Right renal cortex interstitium (tissue), 3 donors: ENCODE measurements around the gene MSH4. TPM values are rescaled to one million over a fixed set of nuclear protein-coding genes. Genes with fewer than 3 reads are reported as not detected.
"Not testable (repeated sequence)": the region's sequence is repeated elsewhere in the genome, so short reads cannot be mapped to it uniquely, and the experiment has no call there.

Source experiments
- DNase-seq, 3 donors: peaks; one replicate each; pipeline ENCODE4 v3.0.0-alpha.2; 2013; ENCODE audit warnings: low read depth in 3 of 3, low spot score in 2 of 3
- polyA plus RNA-seq, 3 donors: library from polyadenylated mRNA; unstranded; fragments of 120-200 nt; gene quantifications; one replicate each; pipeline ENCODE4 v1.2.1, GENCODE V29; 2013; ENCODE audit not compliant: insufficient read length in 3 of 3

The MSH4 gene
- under 1 TPM; 0.22 to 0.43 (median 0.25) TPM for polyA plus RNA-seq

DNA sequence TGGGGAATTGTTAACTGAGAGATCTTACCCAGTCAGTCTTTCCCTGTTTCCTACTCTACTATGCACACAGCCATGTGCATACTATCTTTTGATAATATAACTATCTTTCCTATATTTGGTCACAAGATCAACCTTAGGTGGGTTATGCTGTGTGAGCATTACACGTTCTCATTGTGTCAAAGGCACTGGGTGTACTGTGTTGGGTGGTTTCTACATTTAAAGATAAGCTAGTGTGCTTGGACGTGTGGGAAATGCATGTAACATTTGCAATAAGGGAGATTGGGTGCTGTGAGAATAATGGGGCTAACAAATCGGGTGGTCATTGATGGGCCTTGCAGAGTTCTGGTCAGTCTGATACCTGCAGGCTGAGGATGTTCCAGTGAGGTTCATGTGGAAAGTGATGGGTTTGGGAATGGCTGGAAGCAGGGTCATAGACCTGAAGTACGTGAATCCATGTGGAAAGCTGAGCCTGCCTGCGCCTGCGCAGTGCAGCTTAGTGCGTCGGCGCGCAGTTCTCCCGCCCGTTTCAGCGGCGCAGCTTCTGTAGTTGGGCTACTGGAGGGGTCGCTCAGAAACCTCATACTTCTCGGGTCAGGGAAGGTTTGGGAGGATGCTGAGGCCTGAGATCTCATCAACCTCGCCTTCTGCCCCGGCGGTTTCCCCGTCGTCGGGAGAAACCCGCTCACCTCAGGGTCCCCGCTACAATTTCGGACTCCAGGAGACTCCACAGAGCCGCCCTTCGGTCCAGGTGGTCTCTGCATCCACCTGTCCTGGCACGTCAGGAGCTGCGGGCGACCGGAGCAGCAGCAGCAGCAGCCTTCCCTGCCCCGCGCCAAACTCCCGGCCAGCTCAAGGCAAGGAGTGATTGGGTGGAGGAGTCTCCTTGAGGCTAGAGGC, at the start of gene MSH4:
Gene MSH4 (plus strand): TSS at position 507 of the 897 bp plus-strand sequence. CDS start 104 bp downstream, at position 611.
- DNase-seq = no peak

DNA sequence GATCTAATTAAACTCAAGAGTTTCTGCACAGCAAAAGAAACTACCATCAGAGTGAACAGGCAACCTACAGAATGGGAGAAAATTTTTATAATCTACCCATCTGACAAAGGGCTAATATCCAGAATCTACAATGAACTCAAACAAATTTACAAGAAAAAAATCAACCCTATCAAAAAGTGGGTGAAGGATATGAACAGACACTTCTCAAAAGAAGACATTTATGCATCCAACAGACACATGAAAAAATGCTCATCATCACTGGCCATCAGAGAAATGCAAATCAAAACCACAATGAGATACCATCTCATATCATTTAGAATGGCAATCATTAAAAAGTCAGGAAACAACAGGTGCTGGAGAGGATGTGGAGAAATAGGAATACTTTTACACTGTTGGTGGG, 39.5 kb upstream of the MSH4 start:
- DNase-seq = not testable (repeated sequence)

DNA sequence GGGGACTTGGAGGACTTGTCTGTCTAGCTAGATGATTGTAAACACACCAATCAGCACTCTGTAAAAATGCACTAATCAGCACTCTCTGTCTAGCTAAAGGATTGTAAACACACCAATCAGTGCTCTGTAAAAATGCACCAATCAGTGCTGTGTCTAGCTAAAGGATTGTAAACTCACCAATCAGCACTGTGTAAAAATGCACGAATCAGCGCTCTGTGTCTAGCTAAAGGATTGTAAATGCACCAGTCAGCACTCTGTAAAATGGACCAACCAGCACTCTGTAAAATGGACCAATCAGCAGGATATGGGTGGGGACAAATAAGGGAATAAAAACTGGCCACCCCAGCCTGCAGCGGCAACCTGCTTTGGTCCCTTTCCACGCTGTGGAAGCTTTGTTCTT, 38.1 kb upstream of the MSH4 start:
- DNase-seq = not testable (repeated sequence)

DNA sequence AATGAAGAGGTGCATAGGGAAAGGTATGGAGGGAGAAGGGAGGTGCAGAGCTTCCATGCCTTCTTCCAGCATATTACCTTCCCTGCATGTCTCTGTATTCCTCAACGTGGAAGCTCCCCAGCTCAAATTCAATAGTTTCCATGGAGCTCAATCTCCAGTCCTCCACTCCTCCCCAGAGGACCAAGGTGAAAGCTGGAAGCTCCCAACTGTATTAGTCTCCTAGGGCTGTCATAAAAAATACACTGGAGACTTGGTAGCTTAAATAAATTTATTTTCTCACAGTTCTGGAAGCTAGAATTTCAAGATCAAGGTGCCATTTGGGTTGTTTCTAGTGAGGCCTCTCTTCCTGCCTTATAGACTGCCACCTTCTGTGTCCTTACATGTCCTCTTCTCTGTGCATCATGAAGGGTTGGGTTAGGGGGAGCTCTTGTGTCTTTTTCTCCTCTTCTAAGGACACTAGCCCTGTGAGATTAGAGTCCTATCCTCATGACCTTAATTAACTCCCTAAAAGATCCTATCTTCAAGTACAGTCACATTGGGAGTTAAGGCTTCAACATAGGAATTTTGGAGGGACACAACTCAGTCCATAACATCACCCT, 32.5 kb upstream of the MSH4 start:
- no peak for DNase-seq

DNA sequence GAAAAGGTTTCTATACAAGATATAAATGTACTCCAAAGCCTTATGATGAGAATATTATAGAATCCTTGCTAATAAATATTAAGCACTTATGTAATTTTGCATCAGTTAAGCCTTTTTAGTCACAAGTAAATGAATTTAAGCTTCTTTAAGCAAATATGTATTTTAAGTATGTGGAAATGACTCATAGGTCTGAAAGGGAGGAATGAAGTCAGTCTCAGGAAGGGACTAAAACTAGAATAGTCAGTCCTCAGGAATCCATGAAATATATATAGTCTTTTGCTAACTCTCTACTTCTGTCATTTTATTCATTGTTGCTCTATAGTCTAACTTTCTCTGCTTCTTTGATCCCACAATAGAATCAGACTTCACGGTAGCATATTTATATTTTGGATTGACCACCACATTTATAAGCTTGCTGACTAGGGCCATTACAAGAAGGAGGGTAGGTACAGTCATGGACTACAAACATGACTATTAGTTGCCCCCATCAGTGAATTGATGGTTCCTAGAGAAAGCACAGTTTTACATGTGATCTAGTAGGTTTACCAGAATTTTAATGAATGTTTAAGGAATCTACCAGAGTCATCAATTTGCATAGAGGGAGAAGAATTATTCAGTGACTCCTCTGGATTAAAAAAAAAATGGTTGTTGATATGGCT, 30.9 kb upstream of the MSH4 start:
- DNase-seq = no peak

DNA sequence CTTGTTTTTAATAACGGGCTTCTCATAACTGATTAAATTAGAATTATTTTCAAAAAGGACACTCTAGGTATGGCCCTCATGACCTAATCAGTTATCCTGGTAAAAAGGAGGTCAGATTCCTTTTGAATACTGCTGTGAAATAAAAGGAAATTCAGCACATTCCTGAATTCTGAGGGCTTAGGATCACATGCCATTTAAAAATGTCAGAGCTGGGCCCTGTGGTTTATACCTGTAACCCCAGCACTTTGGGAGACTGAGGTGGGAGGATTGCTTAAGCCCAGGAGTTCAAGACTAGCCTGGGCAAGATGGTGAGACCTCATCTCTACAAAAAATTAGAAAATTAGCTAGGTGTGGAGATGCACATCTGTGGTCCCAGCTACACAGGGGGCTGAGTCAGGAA, 28.7 kb upstream of the MSH4 start:
- DNase-seq = no peak

DNA sequence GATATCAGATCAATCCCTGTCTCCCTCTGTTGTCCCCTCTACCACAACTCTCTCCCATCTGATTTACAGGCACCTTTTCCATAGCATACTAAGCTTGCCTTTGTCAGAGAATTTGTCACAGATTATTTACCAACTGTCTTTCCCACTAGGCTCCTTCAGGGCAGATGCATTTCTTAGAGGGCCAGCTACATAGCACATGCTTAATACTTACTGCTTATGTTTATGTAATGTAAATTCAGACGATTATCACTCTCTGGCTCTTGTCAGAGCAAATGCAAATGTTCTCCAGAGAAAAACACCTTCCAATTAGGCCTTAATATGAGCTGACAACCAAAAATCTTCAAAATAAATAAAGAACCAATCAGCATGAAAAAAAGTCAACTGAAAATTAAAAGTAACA, 25.9 kb upstream of the MSH4 start:
- no peak for DNase-seq

DNA sequence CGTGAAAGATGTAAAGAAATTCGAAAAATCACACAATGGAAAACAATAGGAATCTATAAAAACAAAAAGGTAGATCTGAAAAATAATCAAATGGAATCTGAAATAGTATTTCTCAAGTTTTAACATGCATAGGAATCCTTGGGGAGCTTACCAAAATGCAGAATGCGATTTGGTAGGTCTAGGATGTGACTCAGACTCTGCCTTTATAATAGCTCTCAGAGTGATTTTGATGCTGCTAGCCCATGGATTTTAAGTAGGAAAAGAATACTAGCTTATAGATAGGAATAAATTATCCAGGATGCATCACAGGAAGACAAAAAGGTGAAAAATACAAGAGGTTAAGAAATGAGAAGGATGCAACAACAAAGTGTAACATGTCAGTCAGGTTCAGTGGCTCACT, 24.7 kb upstream of the MSH4 start:
- no peak for DNase-seq

DNA sequence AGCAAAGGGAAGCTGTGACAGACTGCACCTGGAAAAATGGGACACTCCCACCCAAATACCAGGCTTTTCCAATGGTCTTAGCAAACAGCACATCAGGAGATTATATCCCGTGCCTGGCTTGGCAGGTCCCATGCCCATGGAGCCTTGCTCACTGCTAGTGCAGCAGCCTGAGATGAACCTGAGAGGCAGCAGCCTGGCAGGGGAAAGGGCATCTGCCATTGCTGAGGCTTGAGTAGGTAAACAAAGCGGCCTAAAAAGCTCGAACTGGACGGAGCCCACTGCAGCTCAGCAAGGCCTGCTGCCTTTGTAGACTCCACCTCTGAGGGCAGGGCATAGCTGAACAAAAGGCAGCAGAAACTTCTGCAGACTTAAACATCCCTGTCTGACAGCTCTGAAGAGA, 18.9 kb upstream of the MSH4 start:
- not testable (repeated sequence) for DNase-seq

DNA sequence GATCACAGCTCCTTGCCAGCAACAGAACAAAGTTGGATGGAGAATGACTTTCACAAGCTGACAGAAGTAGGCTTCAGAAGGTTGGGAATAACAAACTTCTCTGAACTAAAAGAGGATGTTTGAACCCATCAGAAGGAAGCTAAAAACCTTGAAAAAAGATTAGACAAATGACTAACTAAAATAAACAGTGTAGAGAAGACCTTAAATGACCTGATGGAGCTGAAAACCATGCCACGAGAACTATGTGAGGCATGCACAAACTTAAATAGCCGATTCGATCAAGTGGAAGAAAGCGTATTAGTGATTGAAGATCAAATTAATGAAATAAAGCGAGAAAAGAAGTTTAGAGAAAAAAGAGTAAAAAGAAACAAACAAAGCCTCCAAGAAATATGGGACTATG, 18.0 kb upstream of the MSH4 start:
- DNase-seq = not testable (repeated sequence)

DNA sequence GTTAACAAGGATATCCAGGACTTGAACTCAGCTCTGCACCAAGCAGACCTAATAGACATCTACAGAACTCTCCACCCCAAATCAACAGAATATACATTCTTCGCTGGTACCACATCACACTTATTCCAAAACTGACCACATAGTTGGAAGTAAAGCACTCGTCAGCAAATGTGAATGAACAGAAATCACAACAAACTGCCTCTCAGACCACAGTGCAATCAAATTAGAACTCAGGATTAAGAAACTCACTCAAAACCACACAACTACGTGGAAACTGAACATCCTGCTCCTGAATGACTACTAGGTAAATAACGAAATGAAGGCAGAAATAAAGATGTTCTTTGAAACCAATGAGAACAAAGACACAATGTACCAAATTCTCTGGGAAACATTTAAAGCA, 16.5 kb upstream of the MSH4 start:
- not testable (repeated sequence) for DNase-seq

DNA sequence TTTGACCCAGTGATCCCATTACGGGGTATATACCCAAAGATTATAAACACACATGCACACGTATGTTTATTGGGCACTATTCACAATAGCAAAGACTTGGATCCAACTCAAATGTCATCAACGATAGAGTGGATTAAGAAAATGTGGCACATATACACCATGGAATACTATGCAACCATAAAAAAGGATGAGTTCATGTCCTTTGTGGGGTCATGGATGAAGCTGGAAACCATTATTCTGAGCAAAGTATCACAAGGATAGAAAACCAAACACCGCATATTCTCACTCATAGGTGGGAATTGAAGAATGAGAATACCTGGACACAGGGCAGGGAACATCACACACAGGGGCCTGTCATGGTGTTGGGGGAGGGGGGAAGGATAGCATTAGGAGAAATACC, 12.8 kb upstream of the MSH4 start:
- DNase-seq = not testable (repeated sequence)

DNA sequence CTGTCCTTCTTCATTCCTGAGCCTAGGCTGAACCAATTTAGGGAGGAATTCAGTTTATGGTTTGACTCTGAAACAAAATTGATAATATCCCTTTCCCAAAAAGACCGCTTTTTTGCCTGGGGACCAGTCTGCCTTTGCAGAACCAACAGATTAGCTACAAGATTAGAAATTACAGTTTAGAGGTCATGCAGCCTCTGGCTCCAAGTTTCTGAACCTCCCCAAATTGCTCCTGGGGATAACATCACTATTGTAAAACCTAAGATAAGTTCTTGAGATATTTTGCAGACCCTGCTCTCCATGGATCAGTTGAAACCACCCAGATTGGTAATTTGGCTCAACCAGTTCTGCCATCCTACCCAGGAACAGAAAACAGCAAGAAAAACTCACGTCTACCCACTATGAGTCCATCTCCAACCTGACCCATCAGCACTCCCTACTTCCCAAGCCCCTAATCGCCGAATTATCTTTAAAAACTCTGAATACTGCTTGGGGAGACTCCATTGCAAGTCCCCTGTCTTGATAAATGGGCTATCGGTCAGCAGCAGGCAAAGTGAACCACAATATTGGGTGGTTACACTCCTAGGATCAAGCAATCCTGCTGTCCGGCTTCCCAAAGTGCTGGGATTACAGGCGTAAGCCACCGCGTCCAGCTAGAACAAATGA, 11.2 kb upstream of the MSH4 start:
- no peak for DNase-seq

DNA sequence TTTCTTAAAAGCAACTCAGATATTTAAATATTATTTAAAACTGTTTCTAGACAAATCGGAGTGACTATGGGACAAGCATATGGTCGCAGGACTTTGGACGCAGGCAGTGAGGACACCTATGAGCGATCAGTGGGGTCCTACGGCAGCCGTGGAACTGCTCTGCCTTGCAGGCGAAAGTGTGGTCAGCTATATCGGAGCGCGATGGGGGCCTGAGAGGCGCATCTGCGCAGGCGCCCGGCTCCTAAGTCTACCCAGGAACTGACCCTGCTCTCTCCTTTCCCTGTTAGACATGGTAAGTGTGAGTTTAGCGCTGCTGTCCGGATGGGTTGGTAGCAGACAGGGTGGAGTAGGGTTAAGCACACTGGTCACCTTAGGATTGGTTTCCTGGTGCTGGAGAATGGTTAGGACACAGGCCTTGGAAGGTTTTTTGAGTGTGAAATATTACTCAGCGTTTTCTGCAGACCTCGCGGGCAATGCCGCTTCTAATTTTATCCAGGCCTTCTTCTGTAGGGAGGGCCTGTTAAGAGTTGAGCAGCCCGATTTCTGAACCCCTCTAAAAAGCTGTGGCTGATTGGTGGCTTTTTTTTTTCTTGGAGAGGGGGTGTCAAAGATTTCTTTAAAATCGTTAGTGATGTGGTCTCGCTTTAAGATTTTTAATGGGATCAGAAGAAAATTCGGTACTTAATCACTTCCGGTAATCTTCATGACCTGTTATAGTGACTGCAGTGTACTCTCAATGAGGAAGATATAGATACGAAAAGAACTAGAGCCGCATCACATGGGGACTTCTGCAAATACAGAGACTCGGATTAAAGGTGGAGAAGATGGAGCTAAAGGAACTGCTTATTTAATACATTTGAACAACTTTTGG, 10.5 kb upstream of the MSH4 start, which contains the start of gene RABGGTB:
Gene RABGGTB (plus strand): TSS at position 274 of the 871 bp plus-strand sequence. CDS start 16 bp downstream, at position 290.
- DNase-seq = peak; percentile 92 to 94 (median 93)

DNA sequence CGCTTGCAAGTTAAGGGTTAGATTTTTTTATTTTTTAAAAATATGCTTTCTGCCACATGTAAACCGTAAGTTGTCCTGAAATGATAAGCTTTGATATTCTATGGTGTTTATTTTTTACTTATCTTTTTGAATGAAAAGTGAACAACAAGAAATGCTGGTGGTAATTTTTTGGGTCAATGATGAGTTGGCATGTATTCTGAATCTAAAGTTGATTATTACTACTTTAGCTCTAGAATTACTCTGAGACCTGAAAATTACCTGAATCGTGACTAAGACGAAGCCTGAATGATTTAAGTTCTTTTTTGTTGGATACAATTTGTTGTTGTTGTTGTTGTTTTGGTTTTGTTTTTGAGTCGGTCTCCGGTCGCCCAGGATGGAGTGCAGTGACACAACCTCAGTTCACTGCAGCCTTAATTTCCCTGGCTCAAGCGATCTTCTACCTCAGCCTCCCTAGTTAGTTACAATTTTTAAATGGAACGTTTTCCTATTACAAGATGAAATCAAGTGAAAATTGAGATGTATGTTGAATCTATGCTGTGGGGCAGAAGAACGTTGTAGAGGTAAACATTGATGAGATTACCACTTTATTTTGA, 9.7 kb upstream of the MSH4 start:
- no peak for DNase-seq

DNA sequence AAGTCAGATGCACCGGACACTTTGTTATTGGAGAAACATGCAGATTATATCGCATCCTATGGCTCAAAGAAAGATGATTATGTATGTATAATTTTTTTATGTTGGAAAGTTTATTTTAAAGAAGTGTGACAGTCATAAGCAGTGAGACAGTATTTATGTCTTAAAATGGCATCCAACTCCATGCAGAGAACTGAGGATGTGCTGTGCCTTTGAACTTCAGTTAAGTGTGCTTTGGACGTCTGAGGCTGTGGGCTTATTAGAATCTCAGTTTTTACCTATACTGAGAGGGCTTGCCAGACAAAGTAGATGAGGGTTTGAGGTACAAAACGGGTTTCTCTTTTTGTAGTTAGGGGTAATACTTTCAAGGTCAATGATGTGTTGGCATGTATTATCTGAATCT, 9.2 kb upstream of the MSH4 start:
- no peak for DNase-seq

DNA sequence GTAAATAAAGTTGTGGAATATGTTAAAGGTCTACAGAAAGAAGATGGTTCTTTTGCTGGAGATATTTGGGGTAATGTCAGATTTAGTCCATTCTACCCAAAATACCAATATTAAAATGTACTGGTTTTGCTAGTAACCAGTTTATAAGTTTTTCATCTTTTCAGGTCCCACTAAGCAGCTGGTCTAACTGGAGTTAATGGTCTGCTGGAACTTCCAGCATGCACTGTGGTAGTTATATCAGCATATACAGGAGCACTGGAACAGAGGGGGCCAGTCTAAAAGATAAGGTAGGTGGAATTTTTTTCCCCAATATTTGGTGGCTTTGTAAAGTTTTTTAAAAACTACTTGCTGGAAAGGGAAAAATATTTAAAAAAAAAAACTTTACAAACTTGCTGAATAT, 6.7 kb upstream of the MSH4 start:
- no peak for DNase-seq

DNA sequence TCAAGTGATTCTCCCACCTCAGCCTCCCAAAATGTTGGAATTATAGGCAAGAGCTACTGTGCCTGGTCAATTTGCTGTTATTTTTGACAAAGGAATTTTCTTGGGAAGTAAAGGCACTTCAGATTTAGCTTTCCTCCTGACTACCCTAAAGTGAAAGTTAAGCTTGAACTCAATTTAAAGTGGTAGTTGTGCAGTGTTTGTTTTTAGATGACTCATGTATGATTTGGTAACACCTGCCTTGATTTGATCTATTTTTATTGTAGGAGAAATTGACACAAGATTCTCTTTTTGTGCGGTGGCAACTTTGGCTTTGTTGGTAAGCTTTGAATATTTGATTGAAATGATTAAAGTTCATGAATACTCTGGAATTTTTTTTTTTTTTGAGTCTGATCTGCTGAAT, 5.7 kb upstream of the MSH4 start:
- DNase-seq = no peak

DNA sequence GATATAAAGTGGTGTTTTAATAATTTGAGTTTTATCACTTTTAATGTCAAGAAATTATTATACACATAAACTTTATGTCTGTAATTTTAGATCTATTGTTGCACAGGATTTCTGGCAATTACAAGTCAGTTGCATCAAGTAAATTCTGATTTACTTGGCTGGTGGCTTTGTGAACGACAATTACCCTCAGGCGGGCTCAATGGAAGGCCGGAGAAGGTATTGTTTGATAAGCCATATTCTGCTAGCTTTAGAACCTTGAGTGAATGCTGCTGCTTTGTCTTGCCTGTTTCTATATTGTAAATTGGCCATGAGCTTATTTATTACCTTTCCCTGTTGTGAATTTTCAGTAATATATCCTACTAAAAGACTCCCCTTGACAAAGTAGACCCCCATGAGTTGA, 4.6 kb upstream of the MSH4 start:
- DNase-seq = no peak

DNA sequence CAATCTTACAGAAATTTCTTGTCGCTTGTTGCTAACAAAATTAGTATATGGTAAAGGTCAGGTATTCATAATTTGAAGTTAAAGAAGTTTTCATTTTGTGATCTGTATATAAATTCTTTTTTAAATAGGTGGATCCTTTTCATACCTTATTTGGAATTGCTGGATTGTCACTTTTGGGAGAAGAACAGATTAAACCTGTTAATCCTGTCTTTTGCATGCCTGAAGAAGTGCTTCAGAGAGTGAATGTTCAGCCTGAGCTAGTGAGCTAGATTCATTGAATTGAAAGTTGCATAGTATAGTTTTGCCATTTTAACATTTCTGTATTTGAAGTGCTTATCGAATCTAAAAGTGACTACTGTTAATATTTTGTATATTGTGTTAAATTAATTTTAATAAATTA, 2.3 kb upstream of the MSH4 start:
- DNase-seq = no peak
